HepG2 (cell line): ENCODE data around the gene GPA33. TPM values are rescaled to one million over a fixed set of nuclear protein-coding genes. Genes with fewer than 3 reads are reported as not detected.

Source experiments
- ATAC-seq: fragments of 200-7000 bp; cut with Tn5 transposase; 3 replicates; pipeline ENCODE4 v1.9.1; 2020; ENCODE audit warnings: mild to moderate bottlenecking, moderate library complexity
- BruUV-seq: library from RNA; stranded (reverse); fragments of 400-500 nt; replicated peaks from 2 replicates; lab custom pipeline; 2021; lab: Mats Ljungman, UMichigan
- CTCF ChIA-PET: fragments of 300-600 bp; formaldehyde crosslinking; extraction: SDS; loops from one replicate; lab custom pipeline; 2021; ENCODE audit warnings: low total read pairs, inconsistent platforms, low intra/inter-chr PET ratio; lab: Yijun Ruan, JAX
- POLR2A ChIA-PET: fragments of 350-600 bp; sonication (Branson Sonifier 250); formaldehyde crosslinking; loops from one replicate; lab custom pipeline; 2020; ENCODE audit warnings: antibody characterized with exemption, inconsistent platforms; lab: Yijun Ruan, JAX
- DNase-seq: peaks from one replicate; pipeline ENCODE4 v3.0.0-alpha.2; 2015; ENCODE audit warnings: low spot score
- FAIRE-seq: peaks from 3 replicates; lab custom pipeline; 2011; peaks lifted over from hg19 to GRCh38; lab: Jason Lieb, UNC
- H2AFZ ChIP-seq: one replicate; pipeline ENCODE4 v1.6.1; 2011; ENCODE audit warnings: low read length, inconsistent platforms
- H3K27ac ChIP-seq: fragments of 300-600 bp; 3 replicates; pipeline ENCODE4 v1.8.0; 2011; ENCODE audit warnings: mixed run types, mild to moderate bottlenecking, mixed read lengths, low read length, inconsistent platforms; ENCODE audit not compliant: insufficient read depth; ENCODE audit errors: extremely low read length
- H3K27me3 ChIP-seq, 2 experiments: fragments of 200-600 bp in 1 of 2; 2 replicates in 1 of 2; 3 replicates in 1 of 2; pipeline versions ENCODE4 v1.6.0 to v1.8.0; 2011; ENCODE audit warnings: low read length in 2 of 2, mild to moderate bottlenecking in 2 of 2, moderate library complexity in 2 of 2, inconsistent platforms in 1 of 2; ENCODE audit not compliant: insufficient read depth in 2 of 2, control insufficient read depth in 1 of 2
- H3K36me3 ChIP-seq, 2 experiments: fragments of 200-600 bp in 1 of 2; replicated peaks in 1 of 2; 2 replicates in 1 of 2; 3 replicates in 1 of 2; pipeline versions ENCODE4 v1.5.1 to v1.8.0; 2011; ENCODE audit warnings: low read length in 2 of 2, inconsistent platforms in 1 of 2; ENCODE audit not compliant: insufficient read depth in 2 of 2, control insufficient read depth in 1 of 2
- H3K4me1 ChIP-seq: 2 replicates; pipeline ENCODE4 v1.5.1; 2012; ENCODE audit warnings: low read length, inconsistent platforms; ENCODE audit not compliant: insufficient read depth
- H3K4me2 ChIP-seq: 2 replicates; pipeline ENCODE4 v1.6.0; 2011; ENCODE audit warnings: low read depth, low read length, inconsistent platforms
- H3K4me3 ChIP-seq, 3 experiments: fragments of 200-600 bp in 1 of 3; sonication (generic), shearing (Covaris generic) in 1 of 3; replicated peaks in 1 of 3; 2 replicates each; pipeline ENCODE4 v1.5.1; 2011 to 2016; ENCODE audit warnings: low read length in 3 of 3, inconsistent platforms in 2 of 3, low read depth in 2 of 3, mild to moderate bottlenecking in 2 of 3, control low read depth in 1 of 3, mixed read lengths in 1 of 3; ENCODE audit not compliant: insufficient read depth in 1 of 3
- H3K79me2 ChIP-seq: one replicate; pipeline ENCODE4 v1.6.1; 2011; ENCODE audit warnings: low read length, inconsistent platforms; ENCODE audit not compliant: insufficient read depth
- H3K9ac ChIP-seq: 2 replicates; pipeline ENCODE4 v1.6.0; 2011; ENCODE audit warnings: mild to moderate bottlenecking, low read depth, low read length, inconsistent platforms; ENCODE audit not compliant: insufficient read depth
- H3K9me3 ChIP-seq: 2 replicates; pipeline ENCODE4 v1.5.1; 2012; ENCODE audit warnings: mild to moderate bottlenecking, low read length
- H4K20me1 ChIP-seq: 2 replicates; pipeline ENCODE4 v1.6.0; 2011; ENCODE audit warnings: inconsistent platforms, mild to moderate bottlenecking, low read length, moderate library complexity; ENCODE audit not compliant: insufficient read depth
- CEBPB ChIP-seq: IDR thresholded peaks from 2 replicates; pipeline ENCODE4 v1.6.1; 2011; ENCODE audit warnings: low read depth, low read length, improper control_type of control experiment, borderline replicate concordance
- ZNF776 ChIP-seq: sonication (generic); formaldehyde crosslinking; IDR thresholded peaks from 2 replicates; pipeline ENCODE4 v1.4.0; 2020; ENCODE audit warnings: mild to moderate bottlenecking, missing genetic modification reagents
- WGBS: methylation state at CpG from one replicate; pipeline ENCODE4 v1.1.6; 2017; ENCODE audit warnings: low lambda C conversion rate; 5-methylcytosine and 5-hydroxymethylcytosine counted together
- in situ Hi-C: cut with HindIII; loops from 2 replicates; pipeline ENCODE4 v1.10.0; 2017; ENCODE audit warnings: low pct_unique_long_range_greater_than_20kb; ENCODE audit not compliant: extremely low pct_ligation_motif_present
- intact Hi-C: fragments of 100-400 bp; cut with micrococcal nuclease; formaldehyde crosslinking; loops from one replicate; pipeline ENCODE4 v1.10.0; 2022; ENCODE audit not compliant: unreplicated experiment
- polyA plus RNA-seq, 8 experiments: library from polyadenylated mRNA; depleted of rRNA in 3 of 8; stranded (reverse) in 7 of 8; unstranded in 1 of 8; fragments of >200 nt; fragmentation: Illumina TruSeq in 4 of 8; extraction: Trizol in 4 of 8; gene quantifications; 2 replicates each; pipeline versions ENCODE4 v1.2.1 to v1.2.3, GENCODE V29; 2011 to 2016; ENCODE audit warnings: low read depth in 4 of 8, missing spikeins in 1 of 8, mixed read lengths in 1 of 8; ENCODE audit not compliant: insufficient read depth in 1 of 8
- total RNA-seq, 5 experiments: library from RNA; depleted of rRNA; stranded (reverse); fragments of >200 nt; fragmentation: Illumina TruSeq; extraction: Trizol; gene quantifications; 2 replicates each; pipeline ENCODE4 v1.2.3, GENCODE V29; 2016; ENCODE audit warnings: low read depth in 1 of 5
- TF ChIP-seq, protein P1 (sequence below): sonication (generic); formaldehyde crosslinking; IDR thresholded peaks from one replicate; pipeline ENCODE4 v1.5.1; 2020; ENCODE audit warnings: mild to moderate bottlenecking, missing genetic modification reagents; ENCODE audit errors: not compliant biosample characterization

Gene GPA33
- total and polyA plus RNA-seq, 2 of the 13 experiments (the other 11 are each of a cell fraction or from before 2014, with no cell fraction given): not detected

DNA sequence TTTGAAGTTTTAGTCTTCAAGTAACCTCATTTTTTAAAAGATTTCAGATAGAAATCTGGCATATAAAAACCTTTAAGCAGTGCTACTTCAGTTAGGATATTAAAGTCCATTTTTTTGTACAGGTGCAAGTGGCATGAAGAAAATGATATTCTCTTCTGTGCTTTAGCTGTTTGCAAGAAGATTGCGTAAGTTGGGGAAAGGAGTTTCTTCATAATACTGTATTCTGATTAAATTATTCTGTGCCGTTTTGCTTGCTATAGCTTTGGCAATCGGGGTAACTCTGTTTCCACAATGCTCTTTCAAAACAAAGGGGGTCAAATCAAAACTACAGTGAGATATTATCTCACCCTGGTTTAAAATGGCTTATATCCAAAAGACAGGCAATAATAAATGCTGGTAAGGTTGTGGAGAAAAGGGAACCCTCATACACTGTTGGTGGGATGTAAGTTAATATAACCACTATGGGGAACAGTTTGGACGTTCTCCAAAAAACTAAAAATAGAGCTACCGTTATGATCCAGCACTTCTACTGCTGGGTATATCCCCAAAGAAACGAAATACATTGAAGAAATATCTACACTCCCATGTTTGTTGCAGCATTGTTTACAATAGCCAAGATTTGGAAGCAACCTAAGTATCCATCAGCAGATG lies 74.0 kb downstream of the GPA33 start:
- H3K27me3 ChIP-seq: no peaks in the 10 kb centered on the region
- BruUV-seq: no TSS peak
- intact Hi-C loops: no loop called here
- H4K20me1 ChIP-seq: no peaks in the 10 kb centered on the region
- 11% methylated on average over 6 of the region's 6 CpGs for WGBS
- H3K4me1 ChIP-seq: no peaks in the 10 kb centered on the region
- H3K9ac ChIP-seq: no peak overlapping the region
- FAIRE-seq: no peak
- POLR2A ChIA-PET: no interaction called here
- no peak overlapping the region for H3K4me3 ChIP-seq
- H3K36me3 ChIP-seq: no peaks in the 10 kb centered on the region
- DNase-seq: no peak
- no peak overlapping the region for H2AFZ ChIP-seq
- ATAC-seq: no peak
- no peaks in the 10 kb centered on the region for H3K79me2 ChIP-seq
- H3K27ac ChIP-seq: no peak overlapping the region
- in situ Hi-C loops: no loop called here
- no peak overlapping the region for H3K4me2 ChIP-seq
- H3K9me3 ChIP-seq: no peaks in the 10 kb centered on the region
- CTCF ChIA-PET: no interaction called here
- TF ChIP-seq ZNF776 (no peak), CEBPB (peak; percentile 34; the same call in 1 of the 2 replicates)
- TF ChIP-seq, protein P1, sequence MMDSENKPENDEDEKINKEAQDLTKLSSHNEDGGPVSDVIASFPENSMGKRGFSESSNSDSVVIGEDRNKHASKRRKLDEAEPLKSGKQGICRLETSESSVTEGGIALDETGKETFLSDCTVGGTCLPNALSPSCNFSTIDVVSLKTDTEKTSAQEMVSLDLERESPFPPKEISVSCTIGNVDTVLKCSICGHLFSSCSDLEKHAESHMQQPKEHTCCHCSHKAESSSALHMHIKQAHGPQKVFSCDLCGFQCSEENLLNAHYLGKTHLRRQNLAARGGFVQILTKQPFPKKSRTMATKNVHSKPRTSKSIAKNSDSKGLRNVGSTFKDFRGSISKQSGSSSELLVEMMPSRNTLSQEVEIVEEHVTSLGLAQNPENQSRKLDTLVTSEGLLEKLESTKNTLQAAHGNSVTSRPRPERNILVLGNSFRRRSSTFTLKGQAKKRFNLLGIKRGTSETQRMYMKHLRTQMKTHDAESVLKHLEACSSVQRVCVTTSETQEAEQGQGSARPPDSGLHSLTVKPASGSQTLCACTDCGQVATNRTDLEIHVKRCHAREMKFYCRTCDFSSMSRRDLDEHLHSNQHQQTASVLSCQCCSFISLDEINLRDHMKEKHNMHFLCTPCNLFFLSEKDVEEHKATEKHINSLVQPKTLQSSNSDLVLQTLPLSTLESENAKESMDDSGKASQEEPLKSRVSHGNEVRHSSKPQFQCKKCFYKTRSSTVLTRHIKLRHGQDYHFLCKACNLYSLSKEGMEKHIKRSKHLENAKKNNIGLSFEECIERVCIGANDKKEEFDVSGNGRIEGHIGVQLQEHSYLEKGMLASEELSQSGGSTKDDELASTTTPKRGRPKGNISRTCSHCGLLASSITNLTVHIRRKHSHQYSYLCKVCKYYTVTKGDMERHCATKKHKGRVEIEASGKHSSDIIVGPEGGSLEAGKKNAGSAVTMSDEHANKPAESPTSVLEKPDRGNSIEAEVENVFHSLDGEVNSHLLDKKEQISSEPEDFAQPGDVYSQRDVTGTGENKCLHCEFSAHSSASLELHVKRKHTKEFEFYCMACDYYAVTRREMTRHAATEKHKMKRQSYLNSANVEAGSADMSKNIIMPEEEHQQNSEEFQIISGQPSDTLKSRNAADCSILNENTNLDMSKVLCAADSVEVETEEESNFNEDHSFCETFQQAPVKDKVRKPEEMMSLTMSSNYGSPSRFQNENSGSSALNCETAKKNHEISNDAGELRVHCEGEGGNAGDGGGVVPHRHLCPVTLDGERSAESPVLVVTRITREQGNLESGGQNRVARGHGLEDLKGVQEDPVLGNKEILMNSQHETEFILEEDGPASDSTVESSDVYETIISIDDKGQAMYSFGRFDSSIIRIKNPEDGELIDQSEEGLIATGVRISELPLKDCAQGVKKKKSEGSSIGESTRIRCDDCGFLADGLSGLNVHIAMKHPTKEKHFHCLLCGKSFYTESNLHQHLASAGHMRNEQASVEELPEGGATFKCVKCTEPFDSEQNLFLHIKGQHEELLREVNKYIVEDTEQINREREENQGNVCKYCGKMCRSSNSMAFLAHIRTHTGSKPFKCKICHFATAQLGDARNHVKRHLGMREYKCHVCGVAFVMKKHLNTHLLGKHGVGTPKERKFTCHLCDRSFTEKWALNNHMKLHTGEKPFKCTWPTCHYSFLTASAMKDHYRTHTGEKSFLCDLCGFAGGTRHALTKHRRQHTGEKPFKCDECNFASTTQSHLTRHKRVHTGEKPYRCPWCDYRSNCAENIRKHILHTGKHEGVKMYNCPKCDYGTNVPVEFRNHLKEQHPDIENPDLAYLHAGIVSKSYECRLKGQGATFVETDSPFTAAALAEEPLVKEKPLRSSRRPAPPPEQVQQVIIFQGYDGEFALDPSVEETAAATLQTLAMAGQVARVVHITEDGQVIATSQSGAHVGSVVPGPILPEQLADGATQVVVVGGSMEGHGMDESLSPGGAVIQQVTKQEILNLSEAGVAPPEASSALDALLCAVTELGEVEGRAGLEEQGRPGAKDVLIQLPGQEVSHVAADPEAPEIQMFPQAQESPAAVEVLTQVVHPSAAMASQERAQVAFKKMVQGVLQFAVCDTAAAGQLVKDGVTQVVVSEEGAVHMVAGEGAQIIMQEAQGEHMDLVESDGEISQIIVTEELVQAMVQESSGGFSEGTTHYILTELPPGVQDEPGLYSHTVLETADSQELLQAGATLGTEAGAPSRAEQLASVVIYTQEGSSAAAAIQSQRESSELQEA (CRISPR knock-in tag): no peak
